GM18508 (cell line): ENCODE results near the gene MINDY2.

Experiments used
- ATAC-seq: cut with Tn5 transposase; IDR thresholded peaks from one replicate; pipeline ENCODE4 v1.9.1; 2021; ENCODE audit warnings: moderate number of reproducible peaks; ENCODE audit not compliant: insufficient read depth, unreplicated experiment

MINDY2 gene

GRCh38 chr15:58770857-58771620, at the start of gene MINDY2:
Gene MINDY2, plus strand, starts transcription at chr15:58771302. Its CDS starts 94 bp downstream, at chr15:58771396.
- ATAC-seq = peak; percentile 64

- ATAC-seq = peak; percentile 62
These were observed 46.6 kb upstream of the MINDY2 start for GRCh38 chr15:58724466-58724865.

- no peak for ATAC-seq
These were observed 44.2 kb upstream of the MINDY2 start for GRCh38 chr15:58726867-58727266.

GRCh38 chr15:58731756-58732535, 39.2 kb upstream of the MINDY2 start:
- no peak for ATAC-seq

- no peak for ATAC-seq
These were observed 38.3 kb upstream of the MINDY2 start for GRCh38 chr15:58732625-58733363.

GRCh38 chr15:58734859-58735258, 36.2 kb upstream of the MINDY2 start:
- ATAC-seq = no peak

GRCh38 chr15:58736018-58736643, 35.0 kb upstream of the MINDY2 start:
- ATAC-seq = no peak

GRCh38 chr15:58737298-58737697, 33.8 kb upstream of the MINDY2 start:
- ATAC-seq = no peak

GRCh38 chr15:58738046-58738707, 32.9 kb upstream of the MINDY2 start:
- no peak for ATAC-seq

GRCh38 chr15:58740436-58740835, 30.7 kb upstream of the MINDY2 start:
- ATAC-seq = no peak

GRCh38 chr15:58741032-58741431, 30.1 kb upstream of the MINDY2 start:
- ATAC-seq = no peak

GRCh38 chr15:58742022-58742813, 28.9 kb upstream of the MINDY2 start:
- no peak for ATAC-seq

GRCh38 chr15:58742819-58743502, 28.1 kb upstream of the MINDY2 start:
- no peak for ATAC-seq

- ATAC-seq = no peak
These were observed 24.9 kb upstream of the MINDY2 start for GRCh38 chr15:58746174-58746573.

GRCh38 chr15:58748040-58748851, 22.9 kb upstream of the MINDY2 start:
- ATAC-seq = no peak

- peak; percentile 14 for ATAC-seq
These were observed 22.1 kb upstream of the MINDY2 start for GRCh38 chr15:58748852-58749531.
